NB4 (cell line): ENCODE results near the gene PCNX2.

ENCODE experiments used
- POLR2A ChIP-seq: IDR thresholded peaks from 2 replicates; pipeline ENCODE4 v1.6.1; 2011; ENCODE audit warnings: mild to moderate bottlenecking; ENCODE audit not compliant: insufficient read length; ENCODE audit errors: extremely low read depth
- TF ChIP-seq, protein P1 (sequence below): IDR thresholded peaks from one replicate; pipeline ENCODE4 v1.5.1; 2012; ENCODE audit warnings: low read depth, low read length

DNA sequence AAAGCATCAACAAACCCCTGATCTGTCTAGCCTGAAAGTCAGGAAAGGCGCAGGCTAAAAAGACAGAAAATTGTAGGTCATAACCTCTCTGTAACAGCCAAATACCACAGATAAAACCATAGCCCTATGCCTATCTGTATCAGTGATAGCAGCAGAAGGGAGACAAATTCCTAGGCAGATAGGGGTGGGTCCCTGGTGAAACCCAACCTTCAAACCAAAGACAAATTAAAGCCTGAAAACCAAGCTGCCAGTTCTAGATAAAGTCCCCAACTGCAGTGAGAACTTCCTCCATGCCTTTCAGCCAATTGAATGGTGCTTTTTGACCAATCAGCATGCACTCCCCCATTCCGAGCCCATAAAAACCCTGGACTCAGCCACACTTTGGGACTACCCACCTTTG is 229.8 kb downstream of the PCNX2 start:
- TF ChIP-seq POLR2A = no peak
- TF ChIP-seq, protein P1, sequence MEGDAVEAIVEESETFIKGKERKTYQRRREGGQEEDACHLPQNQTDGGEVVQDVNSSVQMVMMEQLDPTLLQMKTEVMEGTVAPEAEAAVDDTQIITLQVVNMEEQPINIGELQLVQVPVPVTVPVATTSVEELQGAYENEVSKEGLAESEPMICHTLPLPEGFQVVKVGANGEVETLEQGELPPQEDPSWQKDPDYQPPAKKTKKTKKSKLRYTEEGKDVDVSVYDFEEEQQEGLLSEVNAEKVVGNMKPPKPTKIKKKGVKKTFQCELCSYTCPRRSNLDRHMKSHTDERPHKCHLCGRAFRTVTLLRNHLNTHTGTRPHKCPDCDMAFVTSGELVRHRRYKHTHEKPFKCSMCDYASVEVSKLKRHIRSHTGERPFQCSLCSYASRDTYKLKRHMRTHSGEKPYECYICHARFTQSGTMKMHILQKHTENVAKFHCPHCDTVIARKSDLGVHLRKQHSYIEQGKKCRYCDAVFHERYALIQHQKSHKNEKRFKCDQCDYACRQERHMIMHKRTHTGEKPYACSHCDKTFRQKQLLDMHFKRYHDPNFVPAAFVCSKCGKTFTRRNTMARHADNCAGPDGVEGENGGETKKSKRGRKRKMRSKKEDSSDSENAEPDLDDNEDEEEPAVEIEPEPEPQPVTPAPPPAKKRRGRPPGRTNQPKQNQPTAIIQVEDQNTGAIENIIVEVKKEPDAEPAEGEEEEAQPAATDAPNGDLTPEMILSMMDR = no peak
